ENCODE measurements around the gene SNX9. TPM values are rescaled to one million over a fixed set of nuclear protein-coding genes. Genes with fewer than 3 reads are reported as not detected.
"Not testable (repeated sequence)": the region's sequence is repeated elsewhere in the genome, so short reads cannot be mapped to it uniquely, and the experiment has no call there.

Gene SNX9
- total RNA-seq, 1 donor from 2014 or later, result 78.1 TPM

DNA sequence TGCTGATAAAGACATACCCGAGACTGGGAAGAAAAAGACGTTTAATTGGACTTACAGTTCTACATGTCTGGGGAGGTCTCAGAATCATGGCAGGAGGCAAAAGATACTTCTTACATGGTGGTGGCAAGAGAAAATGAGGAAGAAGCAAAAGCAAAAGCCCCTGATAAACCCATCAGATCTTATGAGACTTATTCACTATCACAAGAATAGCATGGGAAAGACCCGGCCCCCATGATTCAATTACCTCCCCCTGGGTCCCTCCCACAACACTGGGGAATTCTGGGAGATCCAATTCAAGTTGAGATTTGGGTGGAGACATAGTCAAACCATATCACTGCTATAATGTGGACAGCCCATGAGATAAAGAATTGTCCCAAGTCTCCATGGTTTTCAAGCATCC is 23.5 kb upstream of the SNX9 start:
- intact Hi-C loops (cut with DNase I), result not testable (repeated sequence)

DNA sequence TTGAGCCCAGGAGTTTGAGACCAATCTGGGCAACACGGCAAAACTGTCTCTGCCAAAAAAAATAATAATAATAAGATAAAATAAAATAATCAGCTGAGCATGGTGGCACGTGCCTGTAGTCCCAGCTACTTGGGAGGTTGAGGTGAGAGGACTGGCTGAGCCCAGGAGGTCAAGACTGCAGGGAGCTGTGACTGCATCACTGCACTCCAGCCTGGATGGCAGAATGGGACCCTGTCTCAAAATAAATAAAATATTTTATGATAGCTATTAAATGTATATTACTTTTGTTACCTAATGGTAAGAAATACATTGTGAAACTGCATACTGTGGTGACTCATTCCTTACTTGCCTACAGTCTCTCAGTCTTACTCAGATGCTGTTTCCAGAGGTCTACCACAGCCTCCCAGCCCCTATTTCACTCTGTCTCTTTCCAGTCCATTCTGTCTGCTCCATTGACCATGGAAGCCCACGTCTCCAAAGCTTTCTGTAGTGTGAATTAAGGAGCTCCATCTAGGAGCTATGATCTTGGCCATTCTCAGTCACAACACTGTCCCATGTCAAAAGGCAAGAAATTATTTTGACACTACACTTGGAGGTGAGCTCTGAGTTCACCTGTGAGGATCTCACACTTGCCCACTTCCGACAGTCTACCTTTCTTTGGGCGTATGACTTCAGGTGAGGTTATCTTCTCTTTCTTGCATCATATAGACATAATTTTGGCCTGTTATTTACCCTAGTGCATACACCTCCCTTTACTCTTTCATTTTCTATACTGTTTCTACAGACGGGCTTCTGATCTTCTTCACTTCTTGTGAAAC is 22.4 kb upstream of the SNX9 start:
- intact Hi-C loops (cut with DNase I), result no loop called here
- ATAC-seq (no peak), DNase-seq (ENCODE audit: low spot score) (no peak)

More for the DNA sequence above, 23.5 kb upstream of the SNX9 start:
- not testable (repeated sequence) for ATAC-seq; DNase-seq (ENCODE audit: low spot score)

DNA sequence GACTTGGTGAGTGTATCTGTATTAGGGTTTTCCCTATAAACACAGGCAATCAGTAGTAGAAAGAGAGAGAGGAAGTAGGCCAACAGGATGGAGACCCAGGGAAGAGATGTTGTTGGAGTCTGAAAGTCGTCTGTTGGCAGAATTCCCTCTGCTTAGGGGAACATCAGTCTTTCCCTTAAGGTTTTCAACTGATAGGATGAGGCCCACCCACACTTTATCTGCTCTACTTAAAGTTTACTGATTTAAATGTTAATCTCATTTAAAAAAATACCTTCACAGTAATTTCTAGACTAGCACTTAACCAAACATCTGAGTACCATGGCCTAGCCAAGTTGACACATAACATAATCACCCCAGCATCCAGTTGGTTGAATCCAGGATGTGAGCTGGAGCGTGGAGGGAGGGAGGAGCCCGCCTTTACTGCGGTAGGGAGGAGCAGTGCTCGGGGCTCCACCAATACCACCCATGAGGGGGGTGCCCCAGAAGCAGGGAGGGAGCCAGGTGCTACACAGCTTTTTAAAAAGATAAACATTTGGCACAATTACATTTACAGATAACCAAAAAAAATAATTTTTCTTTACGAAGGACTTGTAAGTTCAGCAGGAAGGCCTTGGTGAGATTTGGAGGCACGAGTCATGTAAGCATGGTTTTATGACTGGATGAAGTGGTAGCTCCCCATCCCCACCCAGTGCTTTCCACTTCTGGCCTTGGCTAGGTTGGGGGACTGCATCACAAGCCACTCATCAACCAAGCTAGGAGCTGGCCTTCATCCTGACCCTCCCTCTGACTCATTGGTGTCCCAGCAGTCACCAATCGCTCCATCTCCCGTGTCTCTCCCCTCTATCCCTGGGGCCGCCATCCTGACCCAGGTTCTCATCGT is 18.4 kb upstream of the SNX9 start:
- intact Hi-C loops (cut with DNase I), result loop anchor here (2.0 kb wide), 1 partner anchor 14 kb away; no protein-coding TSS in a partner anchor
- ATAC-seq (no peak), DNase-seq (ENCODE audit: low spot score) (no peak)

DNA sequence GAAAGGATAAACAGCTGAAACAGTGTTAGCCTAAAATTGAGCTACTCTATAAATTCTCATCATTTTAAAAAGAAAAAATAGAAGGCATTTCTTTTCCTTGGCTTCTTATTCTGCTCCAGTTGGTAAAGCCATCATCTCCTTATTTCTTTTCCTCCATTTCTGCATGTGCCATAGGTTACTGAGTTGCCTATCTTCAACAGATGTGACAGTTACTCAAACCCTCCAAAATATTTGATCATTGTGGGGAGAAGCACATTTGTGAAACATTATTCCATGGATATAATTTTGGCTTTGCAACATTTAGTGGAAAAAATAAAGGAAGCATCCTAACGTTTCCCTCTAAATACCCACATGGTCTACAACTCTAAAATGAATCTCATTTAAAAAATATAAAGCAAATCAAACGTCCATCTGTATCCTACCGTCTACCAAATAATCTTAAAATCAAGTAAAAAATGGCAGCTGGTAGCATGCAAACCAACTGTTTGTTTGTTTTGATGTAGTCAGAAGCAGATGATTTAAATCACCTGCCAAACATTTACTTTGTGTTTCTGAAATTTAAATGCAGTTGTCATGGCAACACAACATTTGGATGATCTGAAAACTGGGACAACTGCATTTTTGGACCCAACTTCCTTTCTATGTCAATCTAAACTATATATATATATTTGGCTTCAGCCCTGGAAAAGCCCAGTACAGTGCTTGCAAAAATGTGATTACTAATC is 16.8 kb upstream of the SNX9 start:
- DNase-seq (ENCODE audit: low spot score), result no peak
- intact Hi-C loops (cut with DNase I), result no loop called here
- no peak for ATAC-seq

DNA sequence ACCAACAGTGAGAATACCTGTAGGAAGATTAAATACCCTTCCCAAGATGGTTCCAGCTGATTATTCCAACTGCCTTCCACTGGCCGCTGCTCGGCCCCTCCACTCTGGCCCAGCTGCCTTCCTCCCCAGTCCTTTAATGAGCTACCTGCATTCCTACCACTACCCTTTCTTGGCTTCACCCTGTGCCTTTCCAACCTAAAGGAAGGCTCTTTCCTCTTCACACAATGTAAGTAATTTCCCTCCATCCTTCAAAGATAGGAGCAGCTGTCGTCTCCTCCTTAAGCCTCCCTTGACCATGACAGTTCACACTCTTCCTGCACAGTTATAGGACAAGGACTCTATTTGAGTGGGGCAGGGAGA is 16.2 kb upstream of the SNX9 start:
- no peak for DNase-seq (ENCODE audit: low spot score)
- intact Hi-C loops (cut with DNase I), result no loop called here

DNA sequence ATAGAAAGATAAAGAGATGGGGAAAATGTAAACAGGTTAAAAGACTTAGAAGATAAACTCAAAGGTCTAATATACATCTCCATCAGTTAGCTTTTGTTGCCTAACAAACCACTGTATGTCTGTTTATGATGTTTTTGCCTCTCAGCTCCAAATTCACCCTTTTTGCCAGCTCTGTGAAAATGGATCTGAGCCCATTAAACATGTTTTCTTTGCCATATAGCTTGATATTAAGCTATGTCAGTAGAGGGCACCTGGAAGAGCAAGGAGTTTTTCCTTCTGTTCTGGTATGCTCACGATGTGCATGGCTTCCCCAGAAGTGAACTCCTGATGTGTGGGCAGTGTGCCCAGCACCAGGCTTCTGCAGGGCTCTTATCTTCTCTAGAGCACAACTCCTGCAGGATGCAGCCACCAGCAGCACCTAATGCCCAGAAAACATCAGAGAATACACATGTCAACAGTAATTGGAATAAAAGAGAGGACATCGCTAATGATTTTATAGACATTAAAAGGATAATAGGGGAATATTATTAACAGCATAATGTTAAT is 14.6 kb upstream of the SNX9 start:
- ATAC-seq (no peak), DNase-seq (ENCODE audit: low spot score) (no peak)
- intact Hi-C loops (cut with DNase I), result no loop called here

More for the DNA sequence above, 16.2 kb upstream of the SNX9 start:
- ATAC-seq, result no peak

DNA sequence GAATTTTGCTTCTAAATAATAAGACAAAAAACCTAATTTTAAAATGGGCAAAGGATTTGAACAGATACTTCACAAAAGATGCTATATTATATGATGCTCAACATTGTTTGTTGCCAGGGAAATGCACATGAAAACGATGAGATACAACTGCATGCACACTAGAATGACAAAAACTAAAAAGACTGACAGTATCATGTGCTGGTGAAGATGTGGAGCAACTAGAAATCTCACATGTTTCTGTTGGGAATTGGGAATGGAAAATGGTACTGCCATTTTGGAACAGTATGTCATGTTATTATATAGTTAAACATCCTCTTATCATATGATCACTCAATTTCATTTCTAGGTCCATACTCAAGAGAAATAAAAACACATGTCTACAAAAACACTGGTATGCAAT is 13.4 kb upstream of the SNX9 start:
- ATAC-seq (no peak), DNase-seq (ENCODE audit: low spot score) (no peak)
- intact Hi-C loops (cut with DNase I), result no loop called here

DNA sequence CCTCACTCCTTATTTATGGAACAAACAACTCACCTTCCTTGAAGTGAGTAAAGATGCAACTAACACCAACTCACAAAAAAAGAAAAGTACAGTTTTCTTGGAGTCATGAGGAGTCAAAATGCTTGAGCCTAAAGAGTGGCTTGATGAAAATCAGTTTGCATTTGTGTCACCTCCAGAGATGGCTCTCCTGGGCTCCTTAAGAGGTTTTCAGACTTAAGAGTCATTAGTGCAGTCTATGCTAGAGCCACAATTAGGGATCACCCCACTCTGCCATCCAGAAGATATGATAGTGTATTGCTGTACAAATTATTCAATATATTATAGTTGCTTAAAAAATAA is 11.9 kb upstream of the SNX9 start:
- ATAC-seq (no peak), DNase-seq (ENCODE audit: low spot score) (no peak)
- intact Hi-C loops (cut with DNase I), result no loop called here

DNA sequence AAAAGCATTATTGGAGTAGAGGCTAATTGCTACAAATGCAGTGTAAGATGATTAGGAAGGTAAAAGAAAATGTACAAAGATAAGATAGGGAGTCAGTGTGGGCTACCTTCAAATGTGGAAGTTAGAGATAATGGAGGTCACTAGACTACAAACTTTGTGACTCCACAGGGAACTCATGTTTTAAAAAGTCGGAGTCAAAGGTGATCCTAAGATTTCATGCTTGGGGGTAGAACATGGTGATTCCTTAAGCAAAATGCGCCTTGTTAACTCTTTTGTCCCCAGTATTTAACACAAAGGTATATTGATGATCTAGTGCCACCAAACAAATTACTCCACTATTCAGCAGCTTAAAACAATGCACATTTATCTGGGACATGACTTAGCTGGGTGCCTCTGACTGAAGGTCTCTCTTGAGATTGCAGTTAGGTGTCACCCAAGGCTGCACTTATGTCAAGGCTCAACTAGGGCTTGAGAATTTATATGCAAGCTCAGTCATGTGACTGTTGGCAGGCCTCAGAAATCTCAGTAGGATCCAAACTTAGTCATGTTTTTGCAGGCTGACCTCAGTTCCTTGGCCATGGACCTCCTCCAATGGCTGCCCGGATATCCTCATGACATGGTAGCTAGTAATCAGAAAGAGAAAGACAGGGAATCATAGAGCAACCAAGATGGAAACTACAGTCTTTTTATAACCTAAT is 11.4 kb upstream of the SNX9 start:
- intact Hi-C loops (cut with DNase I), result no loop called here
- DNase-seq (ENCODE audit: low spot score), result no peak
- no peak for ATAC-seq

DNA sequence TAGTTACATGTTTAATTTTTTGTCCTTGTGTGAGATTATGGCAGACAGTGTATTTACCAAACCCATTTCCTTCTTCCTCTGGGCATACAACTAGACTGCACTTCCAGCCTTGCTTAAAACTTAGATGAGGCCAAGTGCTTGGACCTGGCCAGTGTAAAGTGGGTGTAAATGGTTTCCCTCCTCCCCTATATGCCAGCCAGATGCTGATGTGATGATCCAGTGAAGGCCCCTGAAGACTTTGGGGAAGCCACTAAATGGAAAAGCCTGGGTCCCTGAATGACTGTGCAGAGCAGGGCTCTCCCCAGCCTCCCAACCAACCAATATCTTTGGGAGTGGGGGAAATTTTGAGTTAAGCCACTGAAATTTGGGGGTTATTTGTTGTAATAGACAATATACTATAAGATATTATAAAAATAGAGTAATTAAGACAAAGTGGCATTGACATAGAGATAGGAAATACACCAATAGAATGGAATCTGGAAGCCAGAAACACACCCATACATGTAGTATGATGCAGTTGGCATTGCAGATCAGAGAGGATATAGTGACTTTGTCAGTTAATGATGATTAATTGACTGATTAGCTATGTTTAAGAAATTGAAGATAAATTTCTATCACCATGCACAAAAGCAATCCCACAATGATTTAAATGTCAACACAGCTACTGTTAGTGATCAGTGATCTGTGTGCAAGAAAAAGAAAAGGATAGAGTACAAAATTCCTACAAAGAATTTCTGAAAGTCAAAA is 10.4 kb upstream of the SNX9 start:
- intact Hi-C loops (cut with DNase I), result no loop called here
- no peak for ATAC-seq
- DNase-seq (ENCODE audit: low spot score), result no peak

DNA sequence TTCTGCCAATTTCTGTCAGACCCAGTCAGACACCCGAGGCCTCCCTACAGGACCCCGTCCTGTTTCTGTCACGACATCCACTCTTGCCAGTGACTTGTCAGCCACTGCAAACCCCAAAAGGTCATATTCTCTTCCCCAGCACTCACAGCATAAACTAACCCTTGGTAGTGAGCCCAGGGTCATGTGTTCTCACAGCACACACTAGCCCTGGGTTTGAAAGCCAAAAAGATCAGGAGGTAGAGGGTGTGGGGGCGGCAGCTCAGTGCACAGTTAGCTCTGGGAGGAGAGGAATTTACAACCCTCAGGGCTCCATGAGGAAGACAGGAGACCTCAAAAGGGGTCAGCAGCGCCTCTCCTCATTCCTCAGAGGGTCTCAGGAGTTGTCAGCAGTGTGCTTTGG is 9.9 kb upstream of the SNX9 start:
- intact Hi-C loops (cut with DNase I), result no loop called here
- peak; percentile 66 for DNase-seq (ENCODE audit: low spot score)
- peak; percentile 93 for ATAC-seq

DNA sequence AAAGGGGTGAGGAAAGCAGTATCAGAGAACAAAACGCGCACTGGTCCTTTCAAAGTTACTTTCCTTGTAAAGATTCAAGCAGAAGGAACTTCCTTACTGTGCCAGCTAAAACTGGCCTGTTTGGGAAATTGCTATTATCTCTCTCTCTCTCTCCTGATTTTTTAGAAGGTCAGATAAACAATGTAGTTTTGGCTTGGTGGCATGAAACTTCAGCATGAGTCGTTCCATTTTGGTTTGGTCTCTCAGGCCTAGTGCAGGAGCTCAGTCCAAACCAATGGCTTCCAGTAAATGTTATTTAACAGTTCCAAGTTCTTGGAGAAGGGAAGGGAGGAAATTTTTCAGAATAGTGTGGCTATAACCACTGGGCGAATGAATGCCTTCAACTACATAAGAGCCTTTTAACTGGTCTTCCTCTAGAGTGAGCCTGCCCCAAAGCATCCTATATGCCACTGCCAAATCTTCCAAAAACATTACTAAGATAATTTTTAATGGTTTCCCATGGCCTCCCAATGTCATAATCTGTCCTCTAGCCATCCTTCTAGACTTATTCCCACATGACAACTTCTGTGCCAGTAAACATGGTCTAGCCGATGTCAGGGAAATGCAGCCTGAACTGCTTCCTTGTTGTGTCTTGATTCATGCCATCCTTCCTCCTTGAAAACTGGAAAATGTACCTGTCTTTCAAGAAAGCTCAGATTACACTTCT is 9.1 kb upstream of the SNX9 start:
- ATAC-seq, result peak; percentile 87
- no peak for DNase-seq (ENCODE audit: low spot score)
- intact Hi-C loops (cut with DNase I), result no loop called here

DNA sequence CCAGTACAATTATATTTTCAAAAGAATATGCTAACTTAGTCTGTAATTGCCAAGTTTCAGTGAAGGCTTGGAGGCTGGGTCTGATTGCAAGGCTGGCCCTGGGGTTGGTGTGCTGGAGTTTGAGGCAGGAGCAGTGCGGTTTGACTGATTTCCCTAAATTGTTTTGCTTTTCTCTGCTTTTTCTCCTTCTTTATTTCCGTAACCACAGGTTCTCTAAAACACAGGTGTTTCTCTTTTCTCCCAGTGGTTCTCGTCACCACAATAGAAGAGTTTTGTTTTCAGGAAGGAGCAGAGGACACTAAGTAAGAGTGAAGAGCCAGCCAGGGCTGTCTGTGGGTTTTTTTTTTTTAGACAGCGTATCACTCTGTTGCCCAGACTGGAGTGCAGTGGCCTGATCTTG is 8.2 kb upstream of the SNX9 start:
- intact Hi-C loops (cut with DNase I), result no loop called here
- no peak for DNase-seq (ENCODE audit: low spot score)
- peak; percentile 19 for ATAC-seq

DNA sequence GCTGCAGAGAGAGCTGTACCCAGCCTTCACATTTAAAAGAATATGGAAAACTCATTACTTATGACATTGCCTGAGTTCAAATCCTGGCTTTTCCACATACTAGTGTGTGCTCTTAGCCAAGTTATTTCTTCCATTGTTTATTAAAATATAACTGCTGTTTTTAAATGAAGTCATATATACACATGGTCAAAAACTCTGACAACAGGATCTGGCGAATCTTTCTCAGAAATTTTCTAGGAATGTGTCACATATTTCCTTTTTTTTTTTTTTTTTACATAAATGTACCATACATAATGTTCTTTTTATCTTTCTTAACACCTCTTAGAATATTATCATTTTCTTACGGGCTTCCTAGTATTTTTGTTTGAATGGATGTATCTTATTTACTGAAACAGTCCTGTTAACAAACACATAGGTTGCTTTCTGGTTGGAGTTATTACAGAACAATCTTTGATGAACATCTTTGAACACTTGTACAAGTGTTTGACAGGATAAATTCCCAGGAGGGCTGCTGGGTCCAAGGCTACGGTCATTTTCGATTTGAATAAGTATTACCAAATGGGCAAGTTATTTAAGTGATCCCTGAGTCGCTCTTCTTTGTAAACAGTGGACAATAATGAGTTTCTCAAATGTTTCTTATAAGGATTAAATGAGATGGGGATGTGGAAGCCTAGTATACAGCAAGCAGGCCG is 1.6 kb upstream of the SNX9 start:
- ATAC-seq (no peak), DNase-seq (ENCODE audit: low spot score) (no peak)
- intact Hi-C loops (cut with DNase I), result no loop called here

DNA sequence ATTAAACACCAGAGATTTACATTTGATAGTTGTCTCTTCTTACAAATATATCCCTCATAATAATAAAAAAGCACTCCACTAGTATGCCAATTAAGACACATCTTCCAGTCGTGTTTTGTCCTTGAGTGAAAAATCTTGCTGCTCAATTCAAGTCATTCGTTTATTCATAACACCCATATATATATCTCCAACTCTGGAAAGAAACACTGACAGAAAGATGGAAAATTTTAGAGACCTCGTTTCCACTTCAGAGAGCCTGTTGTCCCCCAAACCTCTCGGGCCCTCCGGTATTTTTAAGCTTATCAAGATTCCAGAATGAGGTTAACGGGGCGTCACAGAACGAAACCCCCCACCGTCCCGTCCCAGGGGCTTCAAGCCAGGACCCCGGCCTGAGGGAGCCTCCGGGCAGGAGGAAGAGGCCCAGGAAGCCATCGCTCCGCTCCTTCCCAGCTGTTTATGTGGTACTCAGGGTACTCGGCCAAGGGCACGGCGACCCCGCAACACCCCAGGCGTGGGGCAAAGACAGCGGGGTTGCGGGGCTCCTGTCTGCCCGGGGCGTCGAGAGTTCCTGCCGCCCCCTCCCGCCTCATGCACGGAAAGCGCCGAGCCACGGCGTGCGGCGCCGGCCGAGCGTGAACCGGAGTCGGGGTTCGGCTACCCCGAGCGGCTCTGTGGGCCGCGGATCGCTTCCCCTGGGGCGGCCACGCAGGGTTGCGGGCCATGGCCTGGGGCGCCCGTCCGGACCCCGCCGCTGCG is 623 bp upstream of the SNX9 start:
- intact Hi-C loops (cut with DNase I), result no loop called here
- ATAC-seq (peak; percentile 32), DNase-seq (ENCODE audit: low spot score) (peak; percentile 70)

All from sciatic nerve (tissue), 2 donors.